H1 (cell line): ENCODE data around the gene PLEKHA4. TPM values are rescaled to one million over a fixed set of nuclear protein-coding genes. Genes with fewer than 3 reads are reported as not detected.

ENCODE experiments used
- BCL11A ChIP-seq, 2 experiments: IDR thresholded peaks; one replicate each; pipeline ENCODE4 v1.6.1; 2011; ENCODE audit warnings: low read depth in 2 of 2, low read length in 2 of 2, mild to moderate bottlenecking in 2 of 2
- CREB1 ChIP-seq: IDR thresholded peaks from 2 replicates; pipeline ENCODE4 v1.6.1; 2012; ENCODE audit warnings: inconsistent platforms
- POLR2AphosphoS5 ChIP-seq: IDR thresholded peaks from 2 replicates; pipeline ENCODE4 v1.6.1; 2011; ENCODE audit warnings: low read depth, low read length
- RNF2 ChIP-seq: fragments of 200-900, 300-1000 bp; sonication (generic); IDR thresholded peaks from 2 replicates; pipeline ENCODE4 v1.7.1; 2016; ENCODE audit warnings: borderline replicate concordance, low read depth, mild to moderate bottlenecking, antibody characterized with exemption, low read length; ENCODE audit not compliant: poor library complexity, severe bottlenecking; ENCODE audit errors: missing control alignments
- TBP ChIP-seq: IDR thresholded peaks from 2 replicates; pipeline ENCODE4 v1.6.1; 2011; ENCODE audit warnings: low read depth, low read length, improper control_type of control experiment
- polyA plus RNA-seq, 7 experiments: library from polyadenylated mRNA; depleted of rRNA in 3 of 7; stranded (reverse) in 5 of 7; unstranded in 2 of 7; fragments of >200 nt in 5 of 7; fragments of 200-250 nt in 2 of 7; gene quantifications; 1 replicate in 5 of 7; 2 replicates in 1 of 7; 4 replicates in 1 of 7; pipeline versions ENCODE4 v1.2.1 to v1.2.3, GENCODE V29; 2011 to 2013; ENCODE audit warnings: missing spikeins in 2 of 7, mixed read lengths in 2 of 7
- total RNA-seq: library from RNA; stranded (reverse); fragmentation: NEBNext Ultra II Directional; extraction: Animal tissue kit (Norgen Biotek cat#: 25700); gene quantifications from 2 replicates; pipeline ENCODE4 v1.2.1, GENCODE V29; 2021
- TF ChIP-seq, protein P1 (sequence below), 3 experiments: IDR thresholded peaks; 1 replicate in 2 of 3; 2 replicates in 1 of 3; pipeline versions ENCODE4 v1.5.1 to v1.6.1; 2011; ENCODE audit warnings: low read length in 3 of 3, mild to moderate bottlenecking in 3 of 3, inconsistent platforms in 2 of 3, low read depth in 1 of 3, moderate library complexity in 1 of 3; ENCODE audit not compliant: insufficient read depth in 1 of 3; ENCODE audit errors: control extremely low read depth in 1 of 3
- TF ChIP-seq, protein P2 (sequence below): IDR thresholded peaks from 2 replicates; pipeline ENCODE4 v1.6.1; 2012; ENCODE audit warnings: inconsistent platforms

Gene PLEKHA4
- total and polyA plus RNA-seq, 2 of the 8 experiments (the other 6 are each of a cell fraction or from before 2014, with no cell fraction given): 8.2 to 18.0 TPM

DNA sequence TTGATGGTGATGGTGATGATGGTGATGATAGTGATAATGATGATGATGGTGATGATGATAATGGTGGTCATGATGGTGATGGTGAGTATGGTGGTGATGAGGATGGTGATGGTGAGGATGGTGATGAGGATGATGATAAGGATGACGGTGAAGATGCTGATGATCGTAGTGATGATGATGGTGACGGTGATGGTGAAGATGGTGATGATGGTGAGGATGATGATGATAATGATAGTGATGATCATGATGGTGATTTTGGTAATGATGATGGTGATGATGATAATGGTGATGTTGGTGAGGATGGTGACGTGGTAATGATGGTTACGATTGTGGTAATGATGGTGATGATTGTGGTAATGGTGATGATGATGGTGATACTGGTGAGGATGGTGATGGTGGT is 46.8 kb downstream of the PLEKHA4 start (continued):
- TF ChIP-seq, protein P1, sequence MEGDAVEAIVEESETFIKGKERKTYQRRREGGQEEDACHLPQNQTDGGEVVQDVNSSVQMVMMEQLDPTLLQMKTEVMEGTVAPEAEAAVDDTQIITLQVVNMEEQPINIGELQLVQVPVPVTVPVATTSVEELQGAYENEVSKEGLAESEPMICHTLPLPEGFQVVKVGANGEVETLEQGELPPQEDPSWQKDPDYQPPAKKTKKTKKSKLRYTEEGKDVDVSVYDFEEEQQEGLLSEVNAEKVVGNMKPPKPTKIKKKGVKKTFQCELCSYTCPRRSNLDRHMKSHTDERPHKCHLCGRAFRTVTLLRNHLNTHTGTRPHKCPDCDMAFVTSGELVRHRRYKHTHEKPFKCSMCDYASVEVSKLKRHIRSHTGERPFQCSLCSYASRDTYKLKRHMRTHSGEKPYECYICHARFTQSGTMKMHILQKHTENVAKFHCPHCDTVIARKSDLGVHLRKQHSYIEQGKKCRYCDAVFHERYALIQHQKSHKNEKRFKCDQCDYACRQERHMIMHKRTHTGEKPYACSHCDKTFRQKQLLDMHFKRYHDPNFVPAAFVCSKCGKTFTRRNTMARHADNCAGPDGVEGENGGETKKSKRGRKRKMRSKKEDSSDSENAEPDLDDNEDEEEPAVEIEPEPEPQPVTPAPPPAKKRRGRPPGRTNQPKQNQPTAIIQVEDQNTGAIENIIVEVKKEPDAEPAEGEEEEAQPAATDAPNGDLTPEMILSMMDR (IDR thresholded peaks at IDR 0.05; ENCODE audit: control extremely low read depth in 1 of 3, insufficient read depth in 1 of 3, low read depth in 1 of 3, low read length in 3 of 3): no peak
- TF ChIP-seq TBP (no peak), POLR2AphosphoS5 (no peak), BCL11A (IDR thresholded peaks at IDR 0.05; ENCODE audit: low read depth in 2 of 2, low read length in 2 of 2) (no peak), CREB1 (no peak), RNF2 (no peak)
- TF ChIP-seq, protein P2, sequence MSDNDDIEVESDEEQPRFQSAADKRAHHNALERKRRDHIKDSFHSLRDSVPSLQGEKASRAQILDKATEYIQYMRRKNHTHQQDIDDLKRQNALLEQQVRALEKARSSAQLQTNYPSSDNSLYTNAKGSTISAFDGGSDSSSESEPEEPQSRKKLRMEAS: no peak
- TF ChIP-seq, all 59 proteins: peak for 0
